Hepatocyte (in vitro differentiated cells): ENCODE results near the gene KRTAP19-1. TPM values are rescaled to one million over a fixed set of nuclear protein-coding genes. Genes with fewer than 3 reads are reported as not detected.

Experiments used
- DNase-seq: peaks from one replicate; pipeline ENCODE4 v3.0.0-alpha.2; 2016; ENCODE audit warnings: low spot score
- H2AFZ ChIP-seq: fragments of 200-600 bp; sonication (generic); 2 replicates; pipeline ENCODE4 v1.6.0; 2016; ENCODE audit warnings: antibody characterized with exemption, mild to moderate bottlenecking
- H3K27ac ChIP-seq: fragments of 200-600 bp; sonication (generic); 2 replicates; pipeline ENCODE4 v1.5.1; 2016; ENCODE audit warnings: mild to moderate bottlenecking
- H3K27me3 ChIP-seq: fragments of 200-600 bp; sonication (generic); 2 replicates; pipeline ENCODE4 v1.6.1; 2016
- H3K36me3 ChIP-seq: fragments of 200-600 bp; sonication (generic); replicated peaks from 2 replicates; pipeline ENCODE4 v1.5.1; 2016; ENCODE audit warnings: low read depth; ENCODE audit not compliant: insufficient read depth
- H3K4me1 ChIP-seq: fragments of 200-600 bp; sonication (generic); 2 replicates; pipeline ENCODE4 v1.5.1; 2016; ENCODE audit warnings: mild to moderate bottlenecking, moderate library complexity; ENCODE audit not compliant: insufficient read depth
- H3K4me2 ChIP-seq: fragments of 200-600 bp; sonication (generic); 2 replicates; pipeline ENCODE4 v1.6.0; 2016
- H3K4me3 ChIP-seq: fragments of 200-600 bp; sonication (generic); 2 replicates; pipeline ENCODE4 v1.5.1; 2016; ENCODE audit warnings: mild to moderate bottlenecking
- H3K79me2 ChIP-seq: fragments of 200-600 bp; sonication (generic); 2 replicates; pipeline ENCODE4 v1.6.0; 2017; ENCODE audit warnings: mild to moderate bottlenecking
- H3K9me2 ChIP-seq: fragments of 200-600 bp; sonication (generic); replicated peaks from 2 replicates; pipeline ENCODE4 v1.6.0; 2017; ENCODE audit warnings: mild to moderate bottlenecking; ENCODE audit not compliant: insufficient read depth
- H3K9me3 ChIP-seq: fragments of 200-600 bp; sonication (generic); 2 replicates; pipeline ENCODE4 v1.5.1; 2016; ENCODE audit warnings: low read depth, mild to moderate bottlenecking
- H4K20me1 ChIP-seq: fragments of 200-600 bp; sonication (generic); 2 replicates; pipeline ENCODE4 v1.6.0; 2016; ENCODE audit warnings: mild to moderate bottlenecking; ENCODE audit not compliant: insufficient read depth, poor library complexity, severe bottlenecking
- CTCF ChIP-seq: fragments of 200-600 bp; sonication (generic); IDR thresholded peaks from 2 replicates; pipeline ENCODE4 v1.5.1; 2016; ENCODE audit warnings: antibody characterized with exemption, mild to moderate bottlenecking; ENCODE audit not compliant: poor library complexity
- EZH2 ChIP-seq: fragments of 200-600 bp; sonication (generic); IDR thresholded peaks from 2 replicates; pipeline ENCODE4 v1.6.1; 2016; ENCODE audit warnings: antibody characterized with exemption, mild to moderate bottlenecking, borderline replicate concordance
- EZH2phosphoT487 ChIP-seq: fragments of 200-600 bp; sonication (generic); IDR thresholded peaks from one replicate; pipeline ENCODE4 v1.6.1; 2018; ENCODE audit warnings: antibody characterized with exemption, mild to moderate bottlenecking, low read depth, moderate library complexity; ENCODE audit not compliant: unreplicated experiment, severe bottlenecking
- WGBS: methylation state at CpG from one replicate; pipeline ENCODE4 v1.1.6; 2016; ENCODE audit warnings: low lambda C conversion rate; ENCODE audit errors: missing lambda C conversion rate; 5-methylcytosine and 5-hydroxymethylcytosine counted together
- polyA plus RNA-seq: library from polyadenylated mRNA; unstranded; fragments of >200 nt; fragmentation: Nextera tagmentation; extraction: Ambion mirVana; gene quantifications from 2 replicates; pipeline ENCODE4 v1.2.1, GENCODE V29; 2016
- small RNA-seq: library from RNA; depleted of rRNA; stranded (forward); fragments of <200 nt; gene quantifications from one replicate; pipeline ENCODE3, GENCODE V24; 2014
- total RNA-seq: library from RNA; depleted of rRNA; stranded (reverse); fragments of >200 nt; gene quantifications from 2 replicates; pipeline ENCODE4 v1.2.3, GENCODE V29; 2014

The KRTAP19-1 gene
- total and polyA plus RNA-seq, 2 experiments from 2014 or later = not detected

GRCh38 chr21:30437010-30437565 lies 43.1 kb downstream of the KRTAP19-1 start:
- Histone ChIP-seq H3K4me3 (no peak overlapping the region), H3K36me3 (no peaks in the 10 kb centered on the region), H3K27ac (peak overlapping the region; percentile 13), H3K79me2 (no peaks in the 10 kb centered on the region), H3K27me3 (no peaks in the 10 kb centered on the region), H3K4me1 (no peaks in the 10 kb centered on the region), H3K4me2 (no peak overlapping the region), H3K9me3 (no peaks in the 10 kb centered on the region), H3K9me2 (no peaks in the 10 kb centered on the region), H2AFZ (no peak overlapping the region), H4K20me1 (no peaks in the 10 kb centered on the region)
- WGBS = 83% methylated on average over 3 of the region's 3 CpGs
- no peak for DNase-seq
- TF ChIP-seq CTCF (no peak), EZH2phosphoT487 (no peak), EZH2 (no peak)

GRCh38 chr21:30434033-30434631 lies 46.0 kb downstream of the KRTAP19-1 start:
- Histone ChIP-seq H3K27me3 (no peaks in the 10 kb centered on the region), H3K9me2 (no peaks in the 10 kb centered on the region), H3K4me2 (no peak overlapping the region), H4K20me1 (no peaks in the 10 kb centered on the region), H3K27ac (no peak overlapping the region), H3K79me2 (no peaks in the 10 kb centered on the region), H2AFZ (no peak overlapping the region), H3K4me1 (no peaks in the 10 kb centered on the region), H3K4me3 (no peak overlapping the region), H3K36me3 (no peaks in the 10 kb centered on the region), H3K9me3 (no peaks in the 10 kb centered on the region)
- peak; percentile 48 for DNase-seq
- 30% methylated on average over 10 of the region's 10 CpGs for WGBS
- TF ChIP-seq CTCF (peak; percentile 53), EZH2 (no peak)

GRCh38 chr21:30430170-30430655 lies 50.0 kb downstream of the KRTAP19-1 start, which contains the start of gene KRTAP13-4:
TSS of gene KRTAP13-4 (plus strand) at chr21:30430220. CDS start at chr21:30430276, 56 bp downstream.
- Histone ChIP-seq H3K36me3 (no peaks in the 10 kb centered on the region), H3K27me3 (no peaks in the 10 kb centered on the region), H2AFZ (no peak within 1 kb of the TSS), H3K4me2 (no peak within 1 kb of the TSS), H3K4me3 (no peak within 1 kb of the TSS), H4K20me1 (no peaks in the 10 kb centered on the region), H3K27ac (no peak within 1 kb of the TSS), H3K4me1 (no peaks in the 10 kb centered on the region), H3K9me2 (no peaks in the 10 kb centered on the region), H3K9me3 (no peaks in the 10 kb centered on the region), H3K79me2 (no peaks in the 10 kb centered on the region)
- no peak for TF ChIP-seq EZH2
- no peak for TF ChIP-seq CTCF
- WGBS = 82% methylated on average over 9 of the region's 9 CpGs
- DNase-seq = no peak

Small RNA genes within 50 kb of the gene (small RNA-seq; reads per million reads assigned to genes)
- gene AP000567.1 (not detected), gene KRTAP19-10P (not detected), gene KRTAP19-9P (not detected)

Other genes with a start within 250 kb of the KRTAP19-1 start
- not detected in 2 replicates for gene KRTAP24-1, start 197.4 kb downstream of the KRTAP19-1 start, total RNA-seq
- not detected in 2 replicates for gene KRTAP24-1, start 197.4 kb downstream of the KRTAP19-1 start, polyA plus RNA-seq
- gene KRTAP25-1, start 190.9 kb downstream of the KRTAP19-1 start, total RNA-seq = not detected in 2 replicates
- gene KRTAP25-1, start 190.9 kb downstream of the KRTAP19-1 start, polyA plus RNA-seq = not detected in 2 replicates
- gene KRTAP26-1, start 160.1 kb downstream of the KRTAP19-1 start, total RNA-seq = not detected in 2 replicates
- not detected in 2 replicates for gene KRTAP26-1, start 160.1 kb downstream of the KRTAP19-1 start, polyA plus RNA-seq
- gene KRTAP27-1, start 142.7 kb downstream of the KRTAP19-1 start, total RNA-seq = not detected in 2 replicates
- not detected in 2 replicates for gene KRTAP27-1, start 142.7 kb downstream of the KRTAP19-1 start, polyA plus RNA-seq
- gene KRTAP23-1, start 131.8 kb downstream of the KRTAP19-1 start, total RNA-seq = not detected in 2 replicates
- gene KRTAP23-1, start 131.8 kb downstream of the KRTAP19-1 start, polyA plus RNA-seq = not detected in 2 replicates
- gene KRTAP13-2, start 108.1 kb downstream of the KRTAP19-1 start, total RNA-seq = not detected in 2 replicates
- not detected in 2 replicates for gene KRTAP13-2, start 108.1 kb downstream of the KRTAP19-1 start, polyA plus RNA-seq
- gene KRTAP13-1, start 84.3 kb downstream of the KRTAP19-1 start, total RNA-seq = not detected in 2 replicates
- gene KRTAP13-1, start 84.3 kb downstream of the KRTAP19-1 start, polyA plus RNA-seq = not detected in 2 replicates
- not detected in 2 replicates for gene KRTAP13-3, start 54.4 kb downstream of the KRTAP19-1 start, total RNA-seq
- gene KRTAP13-3, start 54.4 kb downstream of the KRTAP19-1 start, polyA plus RNA-seq = not detected in 2 replicates
- not detected in 2 replicates for gene KRTAP13-4, start 50.1 kb downstream of the KRTAP19-1 start, total RNA-seq
- not detected in 2 replicates for gene KRTAP13-4, start 50.1 kb downstream of the KRTAP19-1 start, polyA plus RNA-seq
- gene KRTAP15-1, start 40.1 kb downstream of the KRTAP19-1 start, total RNA-seq = not detected in 2 replicates
- gene KRTAP15-1, start 40.1 kb downstream of the KRTAP19-1 start, polyA plus RNA-seq = not detected in 2 replicates
- not detected in 2 replicates for gene KRTAP19-2, start 7.1 kb upstream of the KRTAP19-1 start, total RNA-seq
- not detected in 2 replicates for gene KRTAP19-2, start 7.1 kb upstream of the KRTAP19-1 start, polyA plus RNA-seq
- gene KRTAP19-3, start 11.6 kb upstream of the KRTAP19-1 start, total RNA-seq = not detected in 2 replicates
- not detected in 2 replicates for gene KRTAP19-3, start 11.6 kb upstream of the KRTAP19-1 start, polyA plus RNA-seq
- not detected in 2 replicates for gene KRTAP19-4, start 16.8 kb upstream of the KRTAP19-1 start, total RNA-seq
- not detected in 2 replicates for gene KRTAP19-4, start 16.8 kb upstream of the KRTAP19-1 start, polyA plus RNA-seq
- gene KRTAP19-5, start 21.8 kb upstream of the KRTAP19-1 start, total RNA-seq = not detected in 2 replicates
- gene KRTAP19-5, start 21.8 kb upstream of the KRTAP19-1 start, polyA plus RNA-seq = not detected in 2 replicates
- gene KRTAP19-6, start 61.5 kb upstream of the KRTAP19-1 start, total RNA-seq = not detected in 2 replicates
- not detected in 2 replicates for gene KRTAP19-6, start 61.5 kb upstream of the KRTAP19-1 start, polyA plus RNA-seq
- not detected in 2 replicates for gene KRTAP19-7, start 80.9 kb upstream of the KRTAP19-1 start, total RNA-seq
- gene KRTAP19-7, start 80.9 kb upstream of the KRTAP19-1 start, polyA plus RNA-seq = not detected in 2 replicates
- not detected in 2 replicates for gene KRTAP22-2, start 110.0 kb upstream of the KRTAP19-1 start, total RNA-seq
- gene KRTAP22-2, start 110.0 kb upstream of the KRTAP19-1 start, polyA plus RNA-seq = not detected in 2 replicates
- gene KRTAP6-3, start 112.1 kb upstream of the KRTAP19-1 start, total RNA-seq = not detected in 2 replicates
- not detected in 2 replicates for gene KRTAP6-3, start 112.1 kb upstream of the KRTAP19-1 start, polyA plus RNA-seq
- gene KRTAP6-2, start 118.5 kb upstream of the KRTAP19-1 start, total RNA-seq = not detected in 2 replicates
- gene KRTAP6-2, start 118.5 kb upstream of the KRTAP19-1 start, polyA plus RNA-seq = not detected in 2 replicates
- gene KRTAP22-1, start 120.7 kb upstream of the KRTAP19-1 start, total RNA-seq = not detected in 2 replicates
- gene KRTAP22-1, start 120.7 kb upstream of the KRTAP19-1 start, polyA plus RNA-seq = not detected in 2 replicates
- gene KRTAP6-1, start 133.6 kb upstream of the KRTAP19-1 start, total RNA-seq = not detected in 2 replicates
- gene KRTAP6-1, start 133.6 kb upstream of the KRTAP19-1 start, polyA plus RNA-seq = not detected in 2 replicates
- not detected in 2 replicates for gene KRTAP20-1, start 136.1 kb upstream of the KRTAP19-1 start, total RNA-seq
- not detected in 2 replicates for gene KRTAP20-1, start 136.1 kb upstream of the KRTAP19-1 start, polyA plus RNA-seq
- gene KRTAP20-4, start 140.3 kb upstream of the KRTAP19-1 start, total RNA-seq = not detected in 2 replicates
- not detected in 2 replicates for gene KRTAP20-4, start 140.3 kb upstream of the KRTAP19-1 start, polyA plus RNA-seq
- gene KRTAP20-2, start 154.8 kb upstream of the KRTAP19-1 start, total RNA-seq = not detected in 2 replicates
- gene KRTAP20-2, start 154.8 kb upstream of the KRTAP19-1 start, polyA plus RNA-seq = not detected in 2 replicates
- not detected in 2 replicates for gene KRTAP20-3, start 162.5 kb upstream of the KRTAP19-1 start, total RNA-seq
- not detected in 2 replicates for gene KRTAP20-3, start 162.5 kb upstream of the KRTAP19-1 start, polyA plus RNA-seq
- gene KRTAP21-3, start 238.4 kb upstream of the KRTAP19-1 start, total RNA-seq = not detected in 2 replicates
- gene KRTAP21-3, start 238.4 kb upstream of the KRTAP19-1 start, polyA plus RNA-seq = not detected in 2 replicates